ENCODE results near the gene MUS81. TPM values are rescaled to one million over a fixed set of nuclear protein-coding genes. Genes with fewer than 3 reads are reported as not detected.

The MUS81 gene
- total and polyA plus RNA-seq, 11 donors: 24.6 to 56.1 (median 35.9) TPM

- H3K27me3 ChIP-seq: no peaks in the 10 kb centered on the region
- H3K36me3 ChIP-seq: no peaks in the 10 kb centered on the region
- peak overlapping the region in 11 of 12 donors; percentile 19 to 72 (median 63) for H3K4me3 ChIP-seq
- intact Hi-C loops (cut with DNase I): no loop called here
- H3K27ac ChIP-seq: no peak overlapping the region
- H3K9me3 ChIP-seq: no peaks in the 10 kb centered on the region
- 42 to 65% (median 54%) methylated on average over 6 of the region's 6 CpGs for WGBS, 4 donors
- DNase-seq: no peak
- ATAC-seq: no peak
- no peak for TF ChIP-seq CTCF (IDR thresholded peaks at IDR 0.05)
- no peak for TF ChIP-seq POLR2A (IDR thresholded peaks at IDR 0.05)
- peaks cover 0 to 15% (median 7%) of the 10 kb centered on the region in 12 donors for H3K4me1 ChIP-seq
These were observed 26.0 kb upstream of the MUS81 start for GRCh38 chr11:65834202-65834601.

- intact Hi-C loops (cut with DNase I): no loop called here
- H3K27me3 ChIP-seq: no peaks in the 10 kb centered on the region
- no peak for DNase-seq
- no peaks in the 10 kb centered on the region for H3K4me1 ChIP-seq
- H3K9me3 ChIP-seq: no peaks in the 10 kb centered on the region
- H3K36me3 ChIP-seq: no peaks in the 10 kb centered on the region
- H3K4me3 ChIP-seq: no peak overlapping the region
- H3K27ac ChIP-seq: no peak overlapping the region
- TF ChIP-seq CTCF (IDR thresholded peaks at IDR 0.05): no peak
- TF ChIP-seq POLR2A (IDR thresholded peaks at IDR 0.05): no peak
- WGBS, 4 donors: 95 to 98% (median 97%) methylated on average over 4 of the region's 4 CpGs
- no peak for ATAC-seq
These were observed 18.1 kb upstream of the MUS81 start for GRCh38 chr11:65842144-65842543.

GRCh38 chr11:65843811-65844210 lies 16.4 kb upstream of the MUS81 start:
- Histone ChIP-seq H3K27ac (no peak overlapping the region), H3K4me3 (no peak overlapping the region), H3K36me3 (no peaks in the 10 kb centered on the region), H3K9me3 (no peaks in the 10 kb centered on the region), H3K4me1 (no peaks in the 10 kb centered on the region), H3K27me3 (no peaks in the 10 kb centered on the region)
- intact Hi-C loops (cut with DNase I): no loop called here
- TF ChIP-seq POLR2A (IDR thresholded peaks at IDR 0.05) (no peak), CTCF (IDR thresholded peaks at IDR 0.05) (no peak)
- ATAC-seq: no peak
- 91 to 97% (median 97%) methylated on average over 3 of the region's 3 CpGs for WGBS, 4 donors
- DNase-seq: no peak

- Histone ChIP-seq H3K36me3 (no peaks in the 10 kb centered on the region), H3K4me1 (no peaks in the 10 kb centered on the region), H3K4me3 (no peak overlapping the region), H3K27me3 (no peaks in the 10 kb centered on the region), H3K9me3 (no peaks in the 10 kb centered on the region), H3K27ac (no peak overlapping the region)
- intact Hi-C loops (cut with DNase I): no loop called here
- DNase-seq (no peak), ATAC-seq (no peak)
- TF ChIP-seq POLR2A (IDR thresholded peaks at IDR 0.05) (no peak), CTCF (IDR thresholded peaks at IDR 0.05) (no peak)
- 85 to 91% (median 90%) methylated on average over 9 to 10 of the region's 10 CpGs for WGBS, 4 donors
These were observed 15.9 kb upstream of the MUS81 start for GRCh38 chr11:65844231-65844872.

All from heart left ventricle (tissue), 16 donors.